Measurements from ENCODE around the gene RPS26. TPM values are rescaled to one million over a fixed set of nuclear protein-coding genes. Genes with fewer than 3 reads are reported as not detected.
A peak's percentile ranks its signal among the peaks of the same experiment; 100 is the strongest.

Gene RPS26
- total RNA-seq, 4 donors from 2014 or later = 104 to 1,982 (median 577) TPM

DNA sequence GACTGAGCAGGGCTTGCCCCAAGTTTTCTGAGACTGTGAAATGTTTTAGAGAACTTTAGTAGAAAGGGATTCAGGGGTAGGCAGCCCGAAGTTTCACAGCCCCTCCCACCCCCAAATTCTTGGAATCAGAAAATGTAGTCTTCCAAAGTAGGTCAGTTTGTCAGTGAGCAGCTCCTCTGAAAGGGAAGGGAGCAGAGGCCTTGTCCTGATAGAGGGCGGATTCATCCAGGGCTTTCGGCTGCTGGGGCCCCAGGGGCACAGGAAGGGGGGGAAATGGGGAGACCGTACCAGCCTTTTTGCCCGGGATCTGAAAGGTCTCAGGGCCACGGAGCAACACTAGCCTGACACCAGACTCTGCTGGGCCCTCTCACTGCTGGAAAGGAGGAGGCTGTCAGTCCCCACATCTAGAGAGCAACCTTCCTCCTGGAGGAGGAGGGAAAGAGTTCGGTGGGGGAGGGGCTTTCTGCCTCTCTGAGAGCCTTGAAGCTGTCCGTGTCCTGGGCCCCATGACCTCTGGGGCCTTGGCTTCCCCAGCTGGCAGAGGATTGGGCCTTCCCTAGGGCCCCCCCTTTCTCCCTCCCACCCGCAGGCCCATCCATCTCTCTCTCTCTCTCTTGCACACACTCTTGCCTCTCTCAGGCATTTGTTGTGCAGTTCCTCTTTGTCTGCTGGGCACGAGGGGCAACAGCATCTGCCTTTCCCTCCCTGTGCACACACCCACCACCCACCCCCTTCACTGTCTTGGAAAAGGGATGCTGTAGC is 21.1 kb upstream of the RPS26 start, which contains the start of gene IKZF4:
TSS of gene IKZF4 (plus strand) at position 621 of the 762 bp plus-strand sequence. CDS start 451 bp downstream, outside the sequence.
- DNase-seq (ENCODE audit: extremely low spot score) = no peak
- peaks cover 11 to 32% (median 30%) of the 10 kb centered on the region in 4 donors for H3K4me1 ChIP-seq
- WGBS = 12% methylated on average over 10 of the region's 10 CpGs
- no peaks in the 10 kb centered on the region for H3K27me3 ChIP-seq
- peaks cover 0 to 42% (median 19%) of the 10 kb centered on the region in 4 donors for H3K36me3 ChIP-seq
- peak within 1 kb of the TSS; percentile 40 to 57 (median 48) for H3K4me3 ChIP-seq
- peak within 1 kb of the TSS; percentile 75 to 89 (median 82) for H3K27ac ChIP-seq (replicated peaks in 1 of 4)
- H3K9me3 ChIP-seq = no peaks in the 10 kb centered on the region
- TF ChIP-seq POLR2AphosphoS5 (IDR thresholded peaks at IDR 0.05) (no peak), EP300 (IDR thresholded peaks at IDR 0.05) (no peak), POLR2A (IDR thresholded peaks at IDR 0.05; ENCODE audit: low read depth) (no peak)
- TF ChIP-seq, protein P1, sequence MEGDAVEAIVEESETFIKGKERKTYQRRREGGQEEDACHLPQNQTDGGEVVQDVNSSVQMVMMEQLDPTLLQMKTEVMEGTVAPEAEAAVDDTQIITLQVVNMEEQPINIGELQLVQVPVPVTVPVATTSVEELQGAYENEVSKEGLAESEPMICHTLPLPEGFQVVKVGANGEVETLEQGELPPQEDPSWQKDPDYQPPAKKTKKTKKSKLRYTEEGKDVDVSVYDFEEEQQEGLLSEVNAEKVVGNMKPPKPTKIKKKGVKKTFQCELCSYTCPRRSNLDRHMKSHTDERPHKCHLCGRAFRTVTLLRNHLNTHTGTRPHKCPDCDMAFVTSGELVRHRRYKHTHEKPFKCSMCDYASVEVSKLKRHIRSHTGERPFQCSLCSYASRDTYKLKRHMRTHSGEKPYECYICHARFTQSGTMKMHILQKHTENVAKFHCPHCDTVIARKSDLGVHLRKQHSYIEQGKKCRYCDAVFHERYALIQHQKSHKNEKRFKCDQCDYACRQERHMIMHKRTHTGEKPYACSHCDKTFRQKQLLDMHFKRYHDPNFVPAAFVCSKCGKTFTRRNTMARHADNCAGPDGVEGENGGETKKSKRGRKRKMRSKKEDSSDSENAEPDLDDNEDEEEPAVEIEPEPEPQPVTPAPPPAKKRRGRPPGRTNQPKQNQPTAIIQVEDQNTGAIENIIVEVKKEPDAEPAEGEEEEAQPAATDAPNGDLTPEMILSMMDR (IDR thresholded peaks at IDR 0.05) = no peak
- intact Hi-C loops (cut with DNase I) = no loop called here

DNA sequence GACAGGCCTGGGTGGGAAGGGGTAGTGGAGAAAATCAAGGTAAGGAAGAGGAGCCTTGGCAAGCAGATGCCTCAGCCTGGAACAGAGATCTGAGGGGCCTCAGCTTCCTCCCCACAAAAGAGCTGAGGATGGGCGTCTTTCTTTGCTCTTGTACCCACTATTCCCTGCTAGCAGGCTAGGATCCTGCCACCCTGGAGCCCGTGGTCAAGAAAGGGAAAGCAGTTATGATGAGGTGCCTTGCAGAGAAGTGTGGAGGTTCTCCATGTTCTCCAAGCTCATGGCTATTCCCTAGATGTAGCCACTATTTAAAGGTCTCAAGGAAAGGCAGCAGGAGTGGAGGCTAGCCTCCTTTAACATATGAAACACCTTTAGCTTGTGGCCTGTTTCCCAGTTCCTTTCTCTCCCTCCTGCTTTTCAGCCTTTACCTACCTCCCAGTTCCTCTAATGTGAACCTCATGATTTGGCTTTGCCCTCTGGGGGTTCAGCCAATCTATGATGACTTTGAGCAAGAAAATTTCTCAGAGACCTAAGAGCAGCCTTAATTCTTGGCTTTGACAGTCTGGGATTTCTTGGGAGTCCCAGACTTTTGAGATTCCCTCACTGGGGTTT is 19.7 kb upstream of the RPS26 start:
- H3K36me3 ChIP-seq = peaks cover 0 to 50% (median 26%) of the 10 kb centered on the region in 4 donors
- H3K4me1 ChIP-seq = peaks cover 11 to 32% (median 30%) of the 10 kb centered on the region in 4 donors
- DNase-seq (ENCODE audit: extremely low spot score) = no peak
- H3K27me3 ChIP-seq = no peaks in the 10 kb centered on the region
- H3K9me3 ChIP-seq = no peaks in the 10 kb centered on the region
- intact Hi-C loops (cut with DNase I) = no loop called here
- peak overlapping the region; percentile 75 to 89 (median 82) for H3K27ac ChIP-seq (replicated peaks in 1 of 4)
- TF ChIP-seq POLR2A (IDR thresholded peaks at IDR 0.05; ENCODE audit: low read depth) = no peak
- no peak for TF ChIP-seq POLR2AphosphoS5 (IDR thresholded peaks at IDR 0.05)
- TF ChIP-seq, protein P1 (IDR thresholded peaks at IDR 0.05) = no peak
- no peak for TF ChIP-seq EP300 (IDR thresholded peaks at IDR 0.05)
- 36% methylated on average over 2 of the region's 2 CpGs for WGBS
- peak overlapping the region; percentile 40 to 57 (median 48) for H3K4me3 ChIP-seq

DNA sequence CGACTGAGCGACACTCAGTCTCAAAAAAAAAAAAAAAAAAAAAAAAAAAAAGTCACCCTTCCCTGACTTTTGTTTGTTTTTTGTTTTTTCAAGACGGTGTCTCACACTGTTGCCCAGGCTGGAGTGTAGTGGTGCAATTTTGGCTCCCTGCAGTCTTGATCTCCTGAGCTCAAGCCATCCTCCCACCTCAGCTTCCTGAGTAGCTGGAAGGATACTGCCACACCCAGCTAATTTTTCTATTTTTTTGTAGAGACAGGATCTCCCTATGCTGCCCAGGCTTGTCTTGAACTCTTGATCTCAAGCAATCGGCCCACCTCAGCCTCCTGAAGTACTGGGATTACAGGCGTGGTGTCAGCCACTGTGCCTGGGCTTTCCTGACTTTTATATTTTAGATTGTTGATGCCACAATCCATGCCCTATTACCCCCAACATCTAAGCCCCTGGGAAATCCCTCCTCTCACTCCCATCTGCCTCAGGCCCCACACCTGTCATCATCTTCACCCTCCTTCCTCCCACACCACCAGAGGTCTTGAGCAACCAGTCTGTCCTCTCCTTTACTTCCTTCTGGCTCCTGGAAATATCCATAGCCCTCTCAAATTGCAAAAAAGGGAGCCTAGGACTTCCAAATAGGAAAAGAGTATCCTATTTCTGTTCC is 13.1 kb upstream of the RPS26 start:
- H3K36me3 ChIP-seq = peaks cover 13 to 87% (median 52%) of the 10 kb centered on the region in 4 donors
- DNase-seq (ENCODE audit: extremely low spot score) = no peak
- intact Hi-C loops (cut with DNase I) = no loop called here

DNA sequence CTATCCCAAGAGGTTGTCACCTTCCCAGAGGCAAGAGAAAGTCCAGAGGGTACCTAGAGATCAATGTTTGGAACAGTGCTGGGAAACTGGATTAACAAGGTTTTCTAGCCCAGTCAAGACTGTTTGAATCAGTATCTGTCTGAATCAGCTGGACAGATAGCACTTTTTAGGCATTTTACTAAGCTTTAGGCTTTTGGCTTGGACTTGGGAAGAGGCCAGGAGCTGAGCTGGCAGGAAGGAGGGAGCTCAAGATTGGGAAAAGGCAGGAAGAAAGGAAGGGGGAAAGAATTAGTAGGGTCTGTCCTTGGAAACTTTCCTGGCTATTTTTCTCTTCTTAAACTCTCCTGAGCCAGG is 12.6 kb upstream of the RPS26 start:
- TF ChIP-seq POLR2AphosphoS5 (IDR thresholded peaks at IDR 0.05) (no peak), POLR2A (IDR thresholded peaks at IDR 0.05; ENCODE audit: low read depth) (no peak), EP300 (IDR thresholded peaks at IDR 0.05) (no peak)
- TF ChIP-seq, protein P1 (IDR thresholded peaks at IDR 0.05) = no peak
- intact Hi-C loops (cut with DNase I) = no loop called here
- H3K9me3 ChIP-seq = no peaks in the 10 kb centered on the region
- no peak overlapping the region for H3K27ac ChIP-seq (replicated peaks in 1 of 4)
- no peak for DNase-seq (ENCODE audit: extremely low spot score)
- H3K27me3 ChIP-seq = no peaks in the 10 kb centered on the region
- peaks cover 0 to 7% (median 0%) of the 10 kb centered on the region in 4 donors for H3K4me1 ChIP-seq
- H3K4me3 ChIP-seq = no peak overlapping the region
- peaks cover 16 to 92% (median 57%) of the 10 kb centered on the region in 4 donors for H3K36me3 ChIP-seq

More for the DNA sequence above, 13.1 kb upstream of the RPS26 start:
- no peak overlapping the region for H3K27ac ChIP-seq (replicated peaks in 1 of 4)
- H3K4me1 ChIP-seq = peaks cover 0 to 7% (median 0%) of the 10 kb centered on the region in 4 donors
- TF ChIP-seq EP300 (IDR thresholded peaks at IDR 0.05) (no peak), POLR2A (IDR thresholded peaks at IDR 0.05; ENCODE audit: low read depth) (no peak), POLR2AphosphoS5 (IDR thresholded peaks at IDR 0.05) (no peak)
- TF ChIP-seq, protein P1 (IDR thresholded peaks at IDR 0.05) = no peak
- no peaks in the 10 kb centered on the region for H3K27me3 ChIP-seq
- H3K4me3 ChIP-seq = no peak overlapping the region
- H3K9me3 ChIP-seq = no peaks in the 10 kb centered on the region
- 61% methylated on average over 5 of the region's 5 CpGs for WGBS

Measured in esophagus muscularis mucosa (tissue), 4 donors.